H9 (cell line): ENCODE measurements around the gene PDLIM3. TPM values are rescaled to one million over a fixed set of nuclear protein-coding genes. Genes with fewer than 3 reads are reported as not detected.

Source experiments
- DNase-seq: peaks from one replicate; pipeline ENCODE4 v3.0.0-alpha.2; 2017
- H2AFZ ChIP-seq: one replicate; pipeline ENCODE4 v1.6.1; 2013; ENCODE audit warnings: mild to moderate bottlenecking, low read length, control low read depth, moderate library complexity
- H2AK5ac ChIP-seq: 2 replicates; pipeline ENCODE4 v1.6.1; 2013; ENCODE audit warnings: low read length, control low read depth, mixed read lengths; ENCODE audit not compliant: insufficient read length
- H2BK120ac ChIP-seq: one replicate; pipeline ENCODE4 v1.6.1; 2013; ENCODE audit warnings: low read depth, mild to moderate bottlenecking, low read length, control low read depth, inconsistent platforms; ENCODE audit not compliant: poor library complexity, severe bottlenecking
- H2BK12ac ChIP-seq: 2 replicates; pipeline ENCODE4 v1.6.1; 2013; ENCODE audit warnings: low read length, control low read depth, mixed read lengths, low read depth; ENCODE audit not compliant: insufficient read length
- H2BK15ac ChIP-seq: 2 replicates; pipeline ENCODE4 v1.6.1; 2013; ENCODE audit warnings: low read depth, low read length, control low read depth
- H2BK20ac ChIP-seq: one replicate; pipeline ENCODE4 v1.6.1; 2013; ENCODE audit warnings: low read depth, mild to moderate bottlenecking, low read length, control low read depth, inconsistent platforms; ENCODE audit not compliant: poor library complexity, severe bottlenecking
- H2BK5ac ChIP-seq: 2 replicates; pipeline ENCODE4 v1.6.1; 2013; ENCODE audit warnings: low read length, control low read depth, mixed read lengths; ENCODE audit not compliant: insufficient read length
- H3K14ac ChIP-seq: 2 replicates; pipeline ENCODE4 v1.6.1; 2013; ENCODE audit warnings: low read length, control low read depth; ENCODE audit not compliant: insufficient read depth
- H3K18ac ChIP-seq: 2 replicates; pipeline ENCODE4 v1.6.1; 2013; ENCODE audit warnings: low read depth, mild to moderate bottlenecking, mixed read lengths, low read length, control low read depth; ENCODE audit not compliant: insufficient read length
- H3K23ac ChIP-seq: 2 replicates; pipeline ENCODE4 v1.6.1; 2013; ENCODE audit warnings: low read length, control low read depth, mixed read lengths, low read depth; ENCODE audit not compliant: insufficient read length
- H3K23me2 ChIP-seq: 2 replicates; pipeline ENCODE4 v1.6.1; 2013; ENCODE audit warnings: low read depth, mild to moderate bottlenecking, mixed read lengths, low read length, control low read depth; ENCODE audit not compliant: insufficient read length, poor library complexity, severe bottlenecking
- H3K27ac ChIP-seq: 2 replicates; pipeline ENCODE4 v1.5.1; 2013; ENCODE audit warnings: low read length, control low read depth, mixed read lengths, low read depth; ENCODE audit not compliant: insufficient read length
- H3K27me3 ChIP-seq: 2 replicates; pipeline ENCODE4 v1.6.1; 2013; ENCODE audit warnings: low read length, control low read depth, inconsistent platforms; ENCODE audit not compliant: insufficient read depth
- H3K4ac ChIP-seq: 2 replicates; pipeline ENCODE4 v1.6.1; 2013; ENCODE audit warnings: low read depth, mild to moderate bottlenecking, control low read depth, inconsistent platforms, low read length, moderate library complexity
- H3K4me1 ChIP-seq: 2 replicates; pipeline ENCODE4 v1.6.1; 2013; ENCODE audit warnings: low read length, control low read depth, inconsistent platforms; ENCODE audit not compliant: insufficient read depth
- H3K4me2 ChIP-seq: 2 replicates; pipeline ENCODE4 v1.6.1; 2013; ENCODE audit warnings: low read length, control low read depth, mixed read lengths; ENCODE audit not compliant: insufficient read length, insufficient read depth
- H3K56ac ChIP-seq: 2 replicates; pipeline ENCODE4 v1.6.1; 2013; ENCODE audit warnings: low read depth, mild to moderate bottlenecking, mixed read lengths, low read length, control low read depth; ENCODE audit not compliant: insufficient read length
- H3K79me1 ChIP-seq: 2 replicates; pipeline ENCODE4 v1.6.1; 2013; ENCODE audit warnings: low read depth, mild to moderate bottlenecking, moderate library complexity, low read length, control low read depth, inconsistent platforms; ENCODE audit not compliant: insufficient read depth, poor library complexity, severe bottlenecking
- H3K79me2 ChIP-seq: 2 replicates; pipeline ENCODE4 v1.6.1; 2013; ENCODE audit warnings: low read length, control low read depth, inconsistent platforms; ENCODE audit not compliant: insufficient read depth
- H3K9ac ChIP-seq: 2 replicates; pipeline ENCODE4 v1.6.1; 2013; ENCODE audit warnings: low read length, control low read depth, mixed read lengths; ENCODE audit not compliant: insufficient read length; ENCODE audit errors: extremely low read depth
- H3K9me3 ChIP-seq: one replicate; pipeline ENCODE4 v1.6.1; 2013; ENCODE audit warnings: low read depth, low read length, inconsistent platforms; ENCODE audit not compliant: control insufficient read depth
- H3T11ph ChIP-seq: one replicate; pipeline ENCODE4 v1.6.1; 2013; ENCODE audit warnings: mild to moderate bottlenecking, low read length, control low read depth, inconsistent platforms
- H4K20me1 ChIP-seq: one replicate; pipeline ENCODE4 v1.6.1; 2013; ENCODE audit not compliant: control insufficient read depth, insufficient read length, insufficient read depth
- H4K5ac ChIP-seq: 2 replicates; pipeline ENCODE4 v1.6.1; 2013; ENCODE audit warnings: low read depth, mild to moderate bottlenecking, mixed read lengths, low read length, control low read depth; ENCODE audit not compliant: insufficient read length
- H4K8ac ChIP-seq: replicated peaks from 2 replicates; pipeline ENCODE4 v1.6.1; 2013; ENCODE audit warnings: low read length, control low read depth, mixed read lengths, low read depth; ENCODE audit not compliant: insufficient read length
- H4K91ac ChIP-seq: 2 replicates; pipeline ENCODE4 v1.6.1; 2013; ENCODE audit warnings: low read depth, mild to moderate bottlenecking, moderate library complexity, mixed read lengths, low read length, control low read depth; ENCODE audit not compliant: insufficient read length
- H3K27ac Mint-ChIP-seq, 3 experiments: 2 replicates in 2 of 3; 3 replicates in 1 of 3; pipeline ENCODE4 v1.8.0; 2020 to 2021; ENCODE audit warnings: mixed read lengths in 3 of 3, mild to moderate bottlenecking in 1 of 3, moderate library complexity in 1 of 3
- H3K27me3 Mint-ChIP-seq: 2 replicates; pipeline ENCODE4 v1.8.0; 2021; ENCODE audit warnings: low read depth, mild to moderate bottlenecking, moderate library complexity, mixed read lengths
- H3K36me3 Mint-ChIP-seq, 3 experiments: 2 replicates in 2 of 3; 3 replicates in 1 of 3; pipeline ENCODE4 v1.8.0; 2020 to 2021; ENCODE audit warnings: low read depth in 3 of 3, mixed read lengths in 3 of 3; ENCODE audit not compliant: insufficient read depth in 1 of 3
- H3K4me1 Mint-ChIP-seq, 2 experiments: 2 replicates each; pipeline ENCODE4 v1.8.0; 2020; ENCODE audit warnings: mixed read lengths in 2 of 2
- H3K4me3 Mint-ChIP-seq, 2 experiments: 2 replicates in 1 of 2; 3 replicates in 1 of 2; pipeline ENCODE4 v1.8.0; 2020 to 2021; ENCODE audit warnings: mild to moderate bottlenecking in 2 of 2, mixed read lengths in 2 of 2, moderate library complexity in 1 of 2
- H3K9me3 Mint-ChIP-seq, 2 experiments: 2 replicates in 1 of 2; 3 replicates in 1 of 2; pipeline ENCODE4 v1.8.0; 2020; ENCODE audit warnings: mild to moderate bottlenecking in 2 of 2, mixed read lengths in 2 of 2, moderate library complexity in 1 of 2
- CTCF ChIP-seq: fragments of 200-600 bp; sonication (generic); conservative IDR thresholded peaks from 3 replicates; pipeline ENCODE4 v1.8.0; 2021; ENCODE audit warnings: antibody characterized with exemption, mild to moderate bottlenecking
- WGBS: extraction: QIAGEN DNeasy Blood & Tissue Kit; methylation state at CpG from one replicate; pipeline ENCODE4 v1.1.7; 2013; ENCODE audit warnings: missing lambda C conversion rate, low lambda C conversion rate, mixed read lengths; ENCODE audit not compliant: insufficient read length; ENCODE audit errors: extremely low coverage; 5-methylcytosine and 5-hydroxymethylcytosine counted together
- total RNA-seq: library from RNA; stranded (reverse); gene quantifications from 2 replicates; pipeline ENCODE4 v1.2.1, GENCODE V29; 2021

The PDLIM3 gene
- total RNA-seq, 1 experiment from 2014 or later = 12.0 TPM

DNA sequence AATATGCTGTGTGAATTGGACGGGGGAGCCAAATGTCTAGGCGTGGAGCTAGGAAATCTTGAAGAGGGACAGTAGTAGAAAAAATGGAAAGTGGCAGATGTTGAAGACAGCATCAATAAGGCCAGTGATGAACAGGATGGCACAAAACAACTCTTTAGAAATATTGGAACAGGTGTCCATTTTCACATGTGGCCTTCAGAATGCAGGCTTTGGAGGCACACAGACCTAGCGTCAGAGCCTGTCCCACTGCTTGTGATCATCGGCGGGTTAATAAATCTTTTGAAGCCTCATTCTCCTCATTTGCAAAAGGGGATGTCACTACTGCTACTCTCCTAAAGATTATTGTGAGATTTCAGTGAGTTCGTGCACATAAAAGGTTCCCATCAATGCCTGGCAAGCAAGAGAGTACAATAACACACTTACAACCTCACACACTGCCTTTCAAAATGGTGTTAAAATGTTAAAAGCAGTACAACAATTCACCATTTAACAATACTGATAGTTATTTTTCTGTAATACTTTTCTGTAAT, 2.4 kb downstream of the PDLIM3 start:
- no peak overlapping the region for H3K9ac ChIP-seq

More for the DNA sequence above, 2.4 kb downstream of the PDLIM3 start:
- no peak overlapping the region for H4K5ac ChIP-seq
- Mint-ChIP-seq H3K27ac (no peak overlapping the region), H3K4me3 (no peak overlapping the region), H3K4me1 (peaks cover 9 to 24% of the 10 kb centered on the region in 2 experiments), H3K9me3 (no peaks in the 10 kb centered on the region), H3K27me3 (peaks cover 31% of the 10 kb centered on the region), H3K36me3 (peaks cover 0 to 1% (median 0%) of the 10 kb centered on the region in 3 experiments; a peak in 1 of 7 replicates)
- no peak overlapping the region for H3K4ac ChIP-seq
- no peaks in the 10 kb centered on the region for H3K79me1 ChIP-seq
- no peak for TF ChIP-seq CTCF
- no peak overlapping the region for H2BK15ac ChIP-seq
- no peak overlapping the region for H3T11ph ChIP-seq
- H3K14ac ChIP-seq = no peak overlapping the region
- H2BK12ac ChIP-seq = no peak overlapping the region
- no peak overlapping the region for H3K27ac ChIP-seq
- no peak overlapping the region for H4K8ac ChIP-seq
- no peak overlapping the region for H2AK5ac ChIP-seq
- H3K23ac ChIP-seq = no peak overlapping the region
- no peak overlapping the region for H3K4me2 ChIP-seq
- no peaks in the 10 kb centered on the region for H3K79me2 ChIP-seq
- peaks cover 4% of the 10 kb centered on the region for H3K23me2 ChIP-seq
- no peak overlapping the region for H3K18ac ChIP-seq
- H3K27me3 ChIP-seq = no peaks in the 10 kb centered on the region; the same call in 1 of the 2 replicates
- no peaks in the 10 kb centered on the region for H4K20me1 ChIP-seq
- no peak overlapping the region for H2BK20ac ChIP-seq
- no peak for DNase-seq
- no peak overlapping the region for H4K91ac ChIP-seq
- H3K9me3 ChIP-seq = no peaks in the 10 kb centered on the region
- no peak overlapping the region for H2BK5ac ChIP-seq
- no peaks in the 10 kb centered on the region; the same call in 1 of the 2 replicates for H3K4me1 ChIP-seq
- H2BK120ac ChIP-seq = no peak overlapping the region
- WGBS = no CpG with 5 or more reads among the region's 6 CpGs
- H2AFZ ChIP-seq = no peak overlapping the region
- H3K56ac ChIP-seq = no peak overlapping the region
